LNCaP clone FGC (cell line): ENCODE results near the gene GET4.
A peak's percentile ranks its signal among the peaks of the same experiment; 100 is the strongest.

Source experiments
- DNase-seq: peaks from one replicate; pipeline ENCODE4 v3.0.0-alpha.2; 2011; ENCODE audit warnings: low read depth
- H3K4me3 ChIP-seq: 2 replicates; pipeline ENCODE4 v1.5.1; 2011; ENCODE audit warnings: mild to moderate bottlenecking, low read depth, low read length, control low read depth
- CTCF ChIP-seq: IDR thresholded peaks from 2 replicates; pipeline ENCODE4 v1.5.1; 2012; ENCODE audit warnings: mild to moderate bottlenecking; ENCODE audit not compliant: control insufficient read depth, insufficient read depth; ENCODE audit errors: extremely low read depth

Gene GET4

GRCh38 chr7:861222-861621 is 15.1 kb upstream of the GET4 start:
- H3K4me3 ChIP-seq: no peak overlapping the region
- TF ChIP-seq CTCF: no peak
- DNase-seq: no peak

GRCh38 chr7:862157-862556 is 14.2 kb upstream of the GET4 start:
- TF ChIP-seq CTCF: no peak

GRCh38 chr7:863106-863505 is 13.2 kb upstream of the GET4 start:
- TF ChIP-seq CTCF: no peak

More at GRCh38 chr7:862157-862556, 14.2 kb upstream of the GET4 start:
- DNase-seq: no peak
- no peak overlapping the region for H3K4me3 ChIP-seq

GRCh38 chr7:865921-866320 is 10.4 kb upstream of the GET4 start:
- H3K4me3 ChIP-seq: no peak overlapping the region
- TF ChIP-seq CTCF: no peak
- no peak for DNase-seq

More at GRCh38 chr7:863106-863505, 13.2 kb upstream of the GET4 start:
- no peak overlapping the region for H3K4me3 ChIP-seq
- DNase-seq: no peak

GRCh38 chr7:867001-867405 is 9.4 kb upstream of the GET4 start:
- DNase-seq: peak; percentile 84
- no peak for TF ChIP-seq CTCF
- H3K4me3 ChIP-seq: peak overlapping the region; percentile 45

- H3K4me3 ChIP-seq: peak overlapping the region; percentile 45
- TF ChIP-seq CTCF: no peak
- peak; percentile 64 for DNase-seq
Observed at GRCh38 chr7:867406-868188, 8.8 kb upstream of the GET4 start.

GRCh38 chr7:868189-868486 is 8.2 kb upstream of the GET4 start:
- TF ChIP-seq CTCF: no peak
- no peak for DNase-seq
- H3K4me3 ChIP-seq: peak overlapping the region; percentile 45
